ENCODE measurements around the gene ABR.

ABR gene

DNA sequence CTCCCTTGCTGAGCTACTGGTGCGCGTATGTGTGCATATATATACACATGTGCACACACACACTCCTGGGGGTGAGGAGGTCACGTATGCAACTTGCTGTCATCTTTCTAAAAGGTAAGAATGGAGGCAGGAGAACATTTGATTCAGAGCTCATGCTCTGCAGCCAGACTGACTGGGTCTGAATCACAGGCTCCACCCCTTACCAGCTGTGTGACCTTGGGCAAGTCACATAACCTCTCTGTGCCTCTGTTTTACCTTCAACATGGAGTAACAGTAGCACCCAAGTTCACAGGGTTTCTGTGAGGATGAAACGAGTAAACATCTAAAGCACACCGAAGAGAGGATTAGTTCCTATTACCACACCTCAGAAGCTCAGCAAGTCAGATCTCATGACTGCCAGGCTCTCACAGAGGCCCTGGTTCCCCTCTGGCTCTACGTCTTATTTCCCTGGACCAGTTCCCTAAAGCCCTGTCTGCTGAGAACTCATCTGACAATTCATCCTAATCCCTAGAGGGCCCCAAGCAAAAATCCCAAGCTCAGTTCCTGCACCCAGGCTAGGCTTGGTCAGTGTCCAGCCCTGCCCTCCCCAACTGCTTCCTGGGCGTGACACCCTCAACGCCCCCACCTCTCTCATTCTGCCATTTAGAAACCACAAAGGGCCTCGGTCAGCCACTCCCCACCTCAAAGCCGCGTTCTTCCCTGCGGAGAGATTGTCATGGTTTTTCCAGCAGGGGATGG is 28.7 kb downstream of the ABR start:
- in situ Hi-C loops (cut with HindIII; ENCODE audit: low sequenced_read_pairs) = no loop called here
- TF ChIP-seq, protein P1, sequence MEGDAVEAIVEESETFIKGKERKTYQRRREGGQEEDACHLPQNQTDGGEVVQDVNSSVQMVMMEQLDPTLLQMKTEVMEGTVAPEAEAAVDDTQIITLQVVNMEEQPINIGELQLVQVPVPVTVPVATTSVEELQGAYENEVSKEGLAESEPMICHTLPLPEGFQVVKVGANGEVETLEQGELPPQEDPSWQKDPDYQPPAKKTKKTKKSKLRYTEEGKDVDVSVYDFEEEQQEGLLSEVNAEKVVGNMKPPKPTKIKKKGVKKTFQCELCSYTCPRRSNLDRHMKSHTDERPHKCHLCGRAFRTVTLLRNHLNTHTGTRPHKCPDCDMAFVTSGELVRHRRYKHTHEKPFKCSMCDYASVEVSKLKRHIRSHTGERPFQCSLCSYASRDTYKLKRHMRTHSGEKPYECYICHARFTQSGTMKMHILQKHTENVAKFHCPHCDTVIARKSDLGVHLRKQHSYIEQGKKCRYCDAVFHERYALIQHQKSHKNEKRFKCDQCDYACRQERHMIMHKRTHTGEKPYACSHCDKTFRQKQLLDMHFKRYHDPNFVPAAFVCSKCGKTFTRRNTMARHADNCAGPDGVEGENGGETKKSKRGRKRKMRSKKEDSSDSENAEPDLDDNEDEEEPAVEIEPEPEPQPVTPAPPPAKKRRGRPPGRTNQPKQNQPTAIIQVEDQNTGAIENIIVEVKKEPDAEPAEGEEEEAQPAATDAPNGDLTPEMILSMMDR (IDR thresholded peaks at IDR 0.05; ENCODE audit: low read depth, low read length, missing control alignments) = no peak
- H3K4me3 ChIP-seq (ENCODE audit: low read depth, low read length) = no peak overlapping the region
- no peak for DNase-seq (ENCODE audit: low read depth)

DNA sequence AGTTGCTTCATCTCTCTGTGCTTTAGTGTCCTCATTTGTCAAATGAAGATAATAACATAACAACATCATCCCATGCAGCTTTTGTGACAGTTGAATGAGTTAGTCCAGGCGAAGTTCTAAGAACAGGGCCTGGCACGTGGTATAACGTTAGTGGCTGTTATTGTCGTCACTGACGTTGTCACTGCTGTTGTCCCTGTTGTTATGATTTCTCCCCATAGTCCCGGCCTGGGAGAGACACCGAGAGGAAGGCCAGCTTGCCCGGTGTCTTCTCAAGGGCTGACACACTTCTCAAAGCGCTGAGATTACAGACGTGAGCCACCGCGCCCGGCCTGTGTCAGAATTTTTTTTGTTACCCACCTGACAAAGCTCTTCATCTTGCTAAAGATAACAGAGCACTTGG is 29.9 kb downstream of the ABR start:
- no peak for DNase-seq (ENCODE audit: low read depth)
- H3K4me3 ChIP-seq (ENCODE audit: low read depth, low read length) = no peak overlapping the region
- in situ Hi-C loops (cut with HindIII; ENCODE audit: low sequenced_read_pairs) = no loop called here
- TF ChIP-seq, protein P1 (IDR thresholded peaks at IDR 0.05; ENCODE audit: low read depth, low read length, missing control alignments) = no peak

DNA sequence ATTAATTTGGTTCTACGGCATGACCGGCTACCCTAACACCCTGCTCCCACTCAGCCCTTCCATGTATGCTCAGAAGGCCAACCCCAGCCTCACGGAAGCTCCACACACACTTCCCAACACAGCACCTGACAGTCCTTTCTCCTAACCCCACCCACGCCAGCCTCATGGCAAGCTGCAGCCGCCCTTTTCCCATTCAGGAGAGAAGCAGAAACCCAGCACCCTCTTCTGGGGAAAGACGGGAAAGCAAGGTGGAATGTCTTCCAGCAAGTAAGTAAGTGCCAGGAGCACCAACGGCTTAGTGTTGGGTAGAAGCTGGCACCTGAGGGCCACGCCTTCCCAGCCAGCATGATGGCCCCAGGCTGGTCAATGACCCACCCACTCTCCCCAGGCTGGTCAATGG is 32.1 kb downstream of the ABR start:
- TF ChIP-seq, protein P1 (IDR thresholded peaks at IDR 0.05; ENCODE audit: low read depth, low read length, missing control alignments) = peak; percentile 66
- DNase-seq (ENCODE audit: low read depth) = peak; percentile 37
- no peak overlapping the region for H3K4me3 ChIP-seq (ENCODE audit: low read depth, low read length)
- in situ Hi-C loops (cut with HindIII; ENCODE audit: low sequenced_read_pairs) = no loop called here

DNA sequence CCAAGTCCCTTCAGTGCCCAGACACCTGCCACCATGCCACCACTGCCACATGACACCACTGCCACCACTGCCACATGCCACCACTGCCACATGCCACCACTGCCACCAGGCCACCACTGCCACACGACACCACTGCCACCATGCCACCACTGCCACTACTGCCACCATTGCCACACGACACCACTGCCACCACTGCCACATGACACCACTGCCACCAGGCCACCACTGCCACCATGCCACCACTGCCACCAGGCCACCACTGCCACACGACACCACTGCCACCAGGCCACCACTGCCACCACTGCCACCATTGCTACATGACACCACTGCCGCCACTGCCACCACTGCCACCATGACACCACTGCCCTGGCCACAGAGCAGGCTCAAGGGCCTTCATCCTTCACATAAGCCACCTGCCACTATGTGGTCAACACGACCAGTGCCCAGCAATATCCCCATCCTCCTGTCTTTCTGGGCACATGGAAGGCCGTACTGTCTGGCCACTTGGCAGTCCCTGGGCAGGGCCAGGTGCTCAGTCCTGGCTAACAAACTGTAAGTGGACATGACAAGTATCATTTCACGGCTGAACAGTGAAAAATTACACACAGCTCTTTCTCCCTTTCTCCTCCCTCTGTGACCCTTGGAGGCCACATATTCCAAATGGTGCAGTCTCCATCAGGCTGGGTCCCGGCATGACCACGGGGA is 33.1 kb downstream of the ABR start:
- no peak overlapping the region for H3K4me3 ChIP-seq (ENCODE audit: low read depth, low read length)
- DNase-seq (ENCODE audit: low read depth) = no peak
- in situ Hi-C loops (cut with HindIII; ENCODE audit: low sequenced_read_pairs) = no loop called here
- TF ChIP-seq, protein P1 (IDR thresholded peaks at IDR 0.05; ENCODE audit: low read depth, low read length, missing control alignments) = no peak

DNA sequence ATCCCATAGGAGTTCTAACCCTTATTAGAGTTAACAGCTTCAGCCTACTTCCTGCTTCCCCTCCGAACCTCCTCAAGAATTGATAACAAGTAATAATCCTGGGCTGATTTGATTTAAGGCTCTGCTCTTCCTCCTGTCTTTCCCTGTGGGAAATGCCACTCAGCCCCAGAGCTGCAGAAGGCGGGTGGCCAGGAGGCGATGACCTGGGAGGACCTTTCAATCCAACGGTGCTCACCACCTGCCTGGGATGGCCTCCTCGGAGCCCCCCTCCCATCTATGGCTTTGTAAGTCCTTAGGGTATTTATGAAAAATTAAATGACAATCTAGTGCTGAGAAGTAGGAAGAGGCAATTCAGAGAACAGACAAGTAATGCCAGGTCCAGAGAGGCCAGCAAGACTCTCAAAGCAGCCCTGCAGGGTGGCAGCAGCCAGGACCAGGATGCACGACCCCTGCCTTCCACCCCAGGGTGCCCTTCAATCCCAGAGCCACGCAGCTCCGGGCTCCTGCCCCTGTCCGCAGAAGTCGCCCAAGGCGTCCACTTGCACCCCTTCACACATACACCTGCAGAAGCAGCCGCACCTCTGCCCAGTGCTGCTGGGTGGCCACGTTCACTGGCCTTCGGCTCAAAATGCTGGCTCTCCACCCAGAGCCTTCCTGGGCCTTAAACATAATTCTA is 34.3 kb downstream of the ABR start:
- TF ChIP-seq, protein P1 (IDR thresholded peaks at IDR 0.05; ENCODE audit: low read depth, low read length, missing control alignments) = no peak
- in situ Hi-C loops (cut with HindIII; ENCODE audit: low sequenced_read_pairs) = no loop called here

DNA sequence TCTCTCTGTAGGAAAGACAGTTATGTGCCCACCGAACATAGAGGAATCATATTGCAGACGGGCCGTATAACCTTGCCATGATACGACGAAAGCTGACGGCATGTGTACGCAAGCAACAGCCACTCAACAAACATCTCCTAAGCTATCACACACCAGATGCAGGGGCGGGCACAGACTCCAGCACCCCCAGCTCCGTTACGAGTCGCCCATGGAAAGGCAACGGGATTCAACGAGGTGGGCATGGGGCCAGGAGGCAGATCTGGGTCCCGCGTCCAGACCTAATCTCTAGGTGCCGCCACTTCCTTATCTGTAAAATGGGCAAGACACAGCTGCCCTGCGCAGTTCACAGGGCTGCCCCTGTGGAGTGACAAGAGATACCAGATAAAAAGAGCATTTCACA is 35.6 kb downstream of the ABR start:
- DNase-seq (ENCODE audit: low read depth) = no peak
- in situ Hi-C loops (cut with HindIII; ENCODE audit: low sequenced_read_pairs) = no loop called here
- TF ChIP-seq, protein P1 (IDR thresholded peaks at IDR 0.05; ENCODE audit: low read depth, low read length, missing control alignments) = no peak

More for the DNA sequence above, 34.3 kb downstream of the ABR start:
- no peak for DNase-seq (ENCODE audit: low read depth)
- H3K4me3 ChIP-seq (ENCODE audit: low read depth, low read length) = no peak overlapping the region

More for the DNA sequence above, 35.6 kb downstream of the ABR start:
- no peak overlapping the region for H3K4me3 ChIP-seq (ENCODE audit: low read depth, low read length)
